Measurements from ENCODE around the gene PRSS16.

DNA sequence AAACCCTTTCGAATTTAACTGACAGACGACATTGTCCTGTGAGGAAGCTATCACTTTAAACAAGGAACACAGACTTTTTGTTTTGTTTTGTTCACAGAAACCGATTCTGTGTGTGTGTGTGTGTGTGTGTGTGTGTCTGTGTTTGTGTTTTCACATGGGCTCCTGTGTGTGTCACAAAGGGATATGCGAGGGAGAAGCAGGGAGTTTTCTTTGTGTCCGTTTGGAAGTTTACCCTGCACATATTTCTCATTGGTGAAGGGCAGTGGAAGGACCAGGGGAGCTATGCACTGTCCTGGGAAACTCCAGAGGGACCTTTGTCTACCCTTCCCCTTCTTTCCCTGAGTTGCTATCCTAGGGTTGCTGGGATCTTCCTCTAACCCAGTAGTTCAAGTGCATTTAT lies 46.9 kb downstream of the PRSS16 start:
- TF ChIP-seq, protein P1, sequence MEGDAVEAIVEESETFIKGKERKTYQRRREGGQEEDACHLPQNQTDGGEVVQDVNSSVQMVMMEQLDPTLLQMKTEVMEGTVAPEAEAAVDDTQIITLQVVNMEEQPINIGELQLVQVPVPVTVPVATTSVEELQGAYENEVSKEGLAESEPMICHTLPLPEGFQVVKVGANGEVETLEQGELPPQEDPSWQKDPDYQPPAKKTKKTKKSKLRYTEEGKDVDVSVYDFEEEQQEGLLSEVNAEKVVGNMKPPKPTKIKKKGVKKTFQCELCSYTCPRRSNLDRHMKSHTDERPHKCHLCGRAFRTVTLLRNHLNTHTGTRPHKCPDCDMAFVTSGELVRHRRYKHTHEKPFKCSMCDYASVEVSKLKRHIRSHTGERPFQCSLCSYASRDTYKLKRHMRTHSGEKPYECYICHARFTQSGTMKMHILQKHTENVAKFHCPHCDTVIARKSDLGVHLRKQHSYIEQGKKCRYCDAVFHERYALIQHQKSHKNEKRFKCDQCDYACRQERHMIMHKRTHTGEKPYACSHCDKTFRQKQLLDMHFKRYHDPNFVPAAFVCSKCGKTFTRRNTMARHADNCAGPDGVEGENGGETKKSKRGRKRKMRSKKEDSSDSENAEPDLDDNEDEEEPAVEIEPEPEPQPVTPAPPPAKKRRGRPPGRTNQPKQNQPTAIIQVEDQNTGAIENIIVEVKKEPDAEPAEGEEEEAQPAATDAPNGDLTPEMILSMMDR (IDR thresholded peaks at IDR 0.05), result no peak
- TF ChIP-seq POLR2AphosphoS5 (IDR thresholded peaks at IDR 0.05), result no peak
- no peak for TF ChIP-seq POLR2A (IDR thresholded peaks at IDR 0.05)
- TF ChIP-seq EP300 (IDR thresholded peaks at IDR 0.05; ENCODE audit: low read depth), result no peak
